Measurements from ENCODE around the gene CEMP1.

DNA sequence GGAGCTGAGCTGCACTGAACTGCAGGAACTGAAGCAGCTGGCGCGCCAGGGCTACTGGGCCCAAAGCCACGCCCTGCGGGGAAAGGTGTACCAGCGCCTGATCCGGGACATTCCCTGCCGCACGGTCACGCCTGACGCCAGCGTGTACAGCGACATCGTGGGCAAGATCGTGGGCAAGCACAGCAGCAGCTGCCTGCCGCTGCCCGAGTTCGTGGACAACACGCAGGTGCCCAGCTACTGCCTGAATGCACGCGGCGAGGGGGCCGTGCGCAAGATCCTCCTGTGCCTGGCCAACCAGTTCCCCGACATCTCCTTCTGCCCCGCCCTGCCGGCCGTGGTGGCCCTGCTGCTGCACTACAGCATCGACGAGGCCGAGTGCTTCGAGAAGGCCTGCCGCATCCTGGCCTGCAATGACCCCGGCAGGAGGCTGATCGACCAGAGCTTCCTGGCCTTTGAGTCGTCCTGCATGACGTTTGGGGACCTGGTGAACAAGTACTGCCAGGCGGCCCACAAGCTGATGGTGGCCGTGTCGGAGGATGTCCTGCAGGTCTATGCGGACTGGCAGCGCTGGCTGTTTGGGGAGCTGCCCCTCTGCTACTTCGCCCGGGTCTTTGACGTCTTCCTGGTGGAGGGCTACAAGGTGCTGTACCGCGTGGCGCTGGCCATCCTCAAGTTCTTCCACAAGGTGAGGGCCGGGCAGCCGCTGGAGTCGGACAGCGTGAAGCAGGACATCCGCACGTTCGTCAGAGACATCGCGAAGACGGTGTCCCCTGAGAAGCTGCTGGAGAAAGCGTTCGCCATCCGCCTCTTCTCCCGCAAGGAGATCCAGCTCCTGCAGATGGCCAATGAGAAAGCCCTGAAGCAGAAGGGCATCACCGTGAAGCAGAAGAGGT is 34.7 kb downstream of the CEMP1 start:
- TF ChIP-seq, protein P1, sequence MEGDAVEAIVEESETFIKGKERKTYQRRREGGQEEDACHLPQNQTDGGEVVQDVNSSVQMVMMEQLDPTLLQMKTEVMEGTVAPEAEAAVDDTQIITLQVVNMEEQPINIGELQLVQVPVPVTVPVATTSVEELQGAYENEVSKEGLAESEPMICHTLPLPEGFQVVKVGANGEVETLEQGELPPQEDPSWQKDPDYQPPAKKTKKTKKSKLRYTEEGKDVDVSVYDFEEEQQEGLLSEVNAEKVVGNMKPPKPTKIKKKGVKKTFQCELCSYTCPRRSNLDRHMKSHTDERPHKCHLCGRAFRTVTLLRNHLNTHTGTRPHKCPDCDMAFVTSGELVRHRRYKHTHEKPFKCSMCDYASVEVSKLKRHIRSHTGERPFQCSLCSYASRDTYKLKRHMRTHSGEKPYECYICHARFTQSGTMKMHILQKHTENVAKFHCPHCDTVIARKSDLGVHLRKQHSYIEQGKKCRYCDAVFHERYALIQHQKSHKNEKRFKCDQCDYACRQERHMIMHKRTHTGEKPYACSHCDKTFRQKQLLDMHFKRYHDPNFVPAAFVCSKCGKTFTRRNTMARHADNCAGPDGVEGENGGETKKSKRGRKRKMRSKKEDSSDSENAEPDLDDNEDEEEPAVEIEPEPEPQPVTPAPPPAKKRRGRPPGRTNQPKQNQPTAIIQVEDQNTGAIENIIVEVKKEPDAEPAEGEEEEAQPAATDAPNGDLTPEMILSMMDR (IDR thresholded peaks at IDR 0.05): no peak
- no peak for TF ChIP-seq POLR2A (IDR thresholded peaks at IDR 0.05)
- no peak for TF ChIP-seq POLR2AphosphoS5 (IDR thresholded peaks at IDR 0.05)
- TF ChIP-seq EP300 (IDR thresholded peaks at IDR 0.05): no peak
